GM12892 (cell line): ENCODE measurements around the gene AMER2.

Experiments used
- POLR2A ChIP-seq: IDR thresholded peaks from 2 replicates; pipeline ENCODE4 v1.6.1; 2011; ENCODE audit warnings: low read depth, low read length, control low read depth
- POLR2AphosphoS5 ChIP-seq: IDR thresholded peaks from 2 replicates; pipeline ENCODE4 v1.6.1; 2011; ENCODE audit warnings: low read depth, low read length, control low read depth
- TAF1 ChIP-seq: IDR thresholded peaks from 2 replicates; pipeline ENCODE4 v1.6.1; 2011; ENCODE audit warnings: low read depth, mild to moderate bottlenecking, control low read depth, low read length, borderline replicate concordance

DNA sequence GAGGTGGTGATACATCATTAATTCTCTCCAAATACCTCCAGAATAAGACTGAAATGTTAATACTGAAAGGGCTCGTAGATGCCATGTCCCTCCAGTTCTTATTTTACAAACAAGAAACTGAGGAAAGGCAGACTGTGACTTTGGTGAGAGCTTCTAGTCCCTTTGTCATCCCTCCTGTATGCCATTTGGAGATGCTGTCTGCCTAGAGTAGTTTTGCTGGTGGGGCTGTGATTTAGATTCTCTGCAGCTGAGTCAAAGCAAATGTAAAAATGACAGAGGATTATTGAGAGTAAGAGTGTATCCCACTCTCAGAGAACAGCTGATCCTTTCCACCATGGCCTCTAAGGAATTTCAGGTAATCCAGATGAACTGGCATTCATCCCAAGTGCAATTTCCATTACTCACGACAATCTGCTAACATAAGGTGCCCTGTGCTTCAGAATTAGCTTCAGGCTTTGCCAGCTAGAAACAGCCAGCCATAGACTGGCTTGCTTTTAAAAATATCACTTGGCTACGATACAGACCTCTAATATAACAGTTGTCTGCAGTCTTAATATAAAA is 59.3 kb downstream of the AMER2 start:
- TF ChIP-seq POLR2A: no peak
- TF ChIP-seq TAF1: no peak
- TF ChIP-seq POLR2AphosphoS5: no peak
